DLD1 (cell line): ENCODE results near the gene EDC3.
"Not testable (repeated sequence)": the region's sequence is repeated elsewhere in the genome, so short reads cannot be mapped to it uniquely, and the experiment has no call there.

Experiments
- in situ Hi-C: cut with HindIII; loops from 2 replicates; pipeline ENCODE4 v1.10.0; 2017; ENCODE audit warnings: low sequenced_read_pairs

The EDC3 gene

DNA sequence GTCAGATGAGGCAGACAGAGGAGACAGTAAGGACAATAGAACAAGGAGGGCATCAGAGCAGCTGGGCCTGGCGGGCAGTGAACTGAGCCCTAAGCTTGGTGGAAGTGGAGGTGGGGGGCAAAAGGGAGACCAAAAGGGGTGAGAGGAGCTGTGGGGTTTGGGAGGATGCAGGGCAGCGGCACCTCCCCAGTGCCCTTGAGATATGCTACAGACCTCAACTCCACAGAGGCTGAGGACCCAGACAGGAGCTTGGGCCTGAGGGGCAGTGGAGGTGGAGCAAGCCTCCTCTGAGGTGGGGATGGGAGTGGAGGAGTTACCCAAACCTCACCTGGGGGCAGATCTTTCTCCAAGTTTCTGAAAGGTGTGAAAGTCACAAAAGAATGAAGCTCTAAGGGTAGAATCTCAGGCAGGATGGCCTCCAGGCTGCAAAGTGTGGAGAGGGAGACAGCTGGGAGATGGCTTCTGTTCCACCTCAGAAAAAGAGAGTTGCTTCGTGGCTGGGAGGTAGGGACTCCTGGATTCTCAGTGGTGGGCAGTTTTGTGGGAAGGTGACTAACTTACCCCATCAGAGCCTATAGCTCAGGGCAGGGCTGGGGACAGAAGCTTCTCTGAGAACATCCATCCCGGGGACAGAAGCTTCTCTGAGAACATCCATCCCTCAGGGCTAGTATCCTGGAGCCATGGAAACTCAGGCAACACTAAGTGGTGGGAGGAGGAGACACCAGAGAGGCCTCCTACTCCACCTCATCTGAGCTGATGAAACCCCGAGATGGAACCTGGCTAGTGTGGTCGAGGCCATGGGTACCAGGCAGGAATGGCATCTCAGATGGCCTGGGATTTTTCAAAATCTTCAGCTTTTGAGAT is 82.5 kb downstream of the EDC3 start:
- in situ Hi-C loops: loop anchor here (5.0 kb wide), 1 partner anchor 66 kb away; no protein-coding TSS in a partner anchor

DNA sequence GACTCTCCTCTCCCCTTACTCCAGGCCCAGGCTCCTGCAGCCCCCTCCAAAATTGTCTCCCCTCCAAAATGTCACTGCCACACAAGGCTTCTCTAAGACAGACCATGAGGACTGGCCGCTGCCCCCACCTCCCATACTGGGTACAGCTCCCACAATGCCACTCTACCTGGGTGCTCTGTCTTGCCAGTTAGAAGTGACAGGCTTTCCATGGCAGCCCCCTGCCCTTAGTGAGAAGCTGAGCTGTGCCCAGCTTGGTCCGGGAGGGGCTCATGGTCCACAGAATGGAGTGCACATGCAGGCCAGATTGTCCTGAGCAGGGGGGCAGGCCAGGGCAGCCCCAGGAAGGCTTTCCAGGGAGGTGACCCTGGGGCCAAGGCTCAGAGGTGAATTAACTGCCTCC is 83.1 kb downstream of the EDC3 start:
- in situ Hi-C loops: loop anchor here (5.0 kb wide), 1 partner anchor 65 kb away; no protein-coding TSS in a partner anchor

DNA sequence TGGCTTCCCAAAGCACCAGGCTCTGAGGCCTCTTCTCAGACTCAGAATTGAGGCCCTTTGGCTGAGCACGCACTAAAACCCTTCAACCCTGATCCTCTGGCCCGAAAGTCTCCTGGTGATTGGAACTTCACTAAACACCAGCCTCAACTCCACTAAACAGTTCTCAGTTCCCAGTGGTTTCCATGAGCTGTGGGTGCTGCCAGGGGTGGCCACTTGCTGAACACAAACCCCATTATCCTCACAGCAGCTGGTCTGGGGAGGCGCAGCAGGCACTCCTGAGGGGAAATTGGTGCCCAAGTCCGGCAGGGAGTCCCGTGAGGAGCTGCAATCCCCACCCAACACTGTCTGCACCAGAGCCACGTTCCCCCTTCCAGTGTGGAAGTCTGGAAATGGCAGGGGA is 84.0 kb downstream of the EDC3 start:
- in situ Hi-C loops: loop anchor here (5.0 kb wide), 1 partner anchor 65 kb away; no protein-coding TSS in a partner anchor

DNA sequence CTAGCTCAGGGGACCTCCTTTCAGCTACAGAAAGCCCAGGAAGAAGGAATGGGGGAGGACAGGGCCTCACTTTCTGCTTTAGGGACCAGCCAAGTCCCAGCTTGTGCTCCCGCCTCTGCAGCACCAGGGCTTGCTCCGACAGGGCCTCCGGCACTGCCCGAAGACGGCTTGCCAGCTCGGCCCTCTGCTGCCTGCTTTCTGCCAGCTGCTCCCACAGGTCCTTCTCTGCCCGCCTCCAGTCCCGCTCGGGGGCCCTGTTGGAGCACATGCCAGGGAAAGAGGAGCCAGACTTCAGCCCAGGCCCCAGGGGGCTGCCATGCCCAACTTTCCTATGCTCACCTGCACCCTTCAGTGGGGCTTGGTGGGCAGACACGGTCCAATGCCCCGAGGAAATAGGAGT is 84.5 kb downstream of the EDC3 start:
- in situ Hi-C loops: loop anchor here (5.0 kb wide), 1 partner anchor 64 kb away; no protein-coding TSS in a partner anchor

DNA sequence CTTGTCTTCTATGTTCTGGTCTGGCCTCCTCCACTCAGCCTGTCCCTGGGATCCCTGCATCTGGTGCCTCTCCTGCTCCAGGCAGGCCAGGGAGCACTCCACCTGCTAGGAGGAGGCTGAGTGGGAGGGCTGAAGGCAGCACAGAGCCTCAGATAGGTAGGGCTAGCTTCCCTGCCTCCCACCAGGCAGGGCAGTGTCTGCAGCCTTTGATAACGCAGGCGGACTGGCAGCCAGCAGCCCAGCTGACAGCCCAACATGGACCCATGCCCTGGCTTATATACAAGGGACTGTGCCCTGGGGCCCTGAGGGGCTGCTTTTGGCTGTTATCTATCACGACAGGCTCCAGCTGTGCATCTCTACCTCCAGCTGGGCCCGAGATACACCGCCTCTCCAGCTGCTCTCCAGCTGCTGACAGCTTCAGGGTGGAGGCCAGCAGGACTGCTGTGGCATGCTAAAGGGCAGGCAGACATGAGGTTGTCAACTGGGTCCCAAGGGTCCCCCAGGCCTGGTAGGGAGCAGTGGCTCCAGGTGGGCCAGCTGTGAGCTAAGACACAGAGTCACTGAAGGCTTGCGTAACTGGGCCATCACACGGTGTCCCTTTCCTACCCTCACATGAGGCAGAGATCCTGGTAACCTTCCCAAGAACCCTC is 85.4 kb downstream of the EDC3 start:
- in situ Hi-C loops: loop anchor here (5.0 kb wide), 1 partner anchor 63 kb away; no protein-coding TSS in a partner anchor

DNA sequence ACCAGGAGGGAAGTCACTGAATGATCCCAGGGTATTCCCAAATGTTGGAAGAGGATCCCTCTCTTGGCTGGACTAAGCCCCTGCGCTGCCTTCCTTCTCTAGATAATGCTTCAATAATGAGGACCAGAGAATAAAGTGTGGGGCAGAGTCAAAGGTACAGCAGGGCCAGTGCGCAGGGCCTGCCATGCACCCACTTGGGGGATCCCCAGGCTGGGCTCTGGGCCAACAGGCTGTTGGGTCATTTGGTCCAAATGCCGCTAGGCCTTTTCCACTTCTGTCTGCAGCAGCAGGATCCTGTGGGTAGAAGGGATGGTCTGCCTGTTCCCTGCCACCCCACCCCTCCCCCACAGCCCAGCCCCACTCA is 85.9 kb downstream of the EDC3 start:
- in situ Hi-C loops: loop anchor here (5.0 kb wide), 1 partner anchor 63 kb away; no protein-coding TSS in a partner anchor

DNA sequence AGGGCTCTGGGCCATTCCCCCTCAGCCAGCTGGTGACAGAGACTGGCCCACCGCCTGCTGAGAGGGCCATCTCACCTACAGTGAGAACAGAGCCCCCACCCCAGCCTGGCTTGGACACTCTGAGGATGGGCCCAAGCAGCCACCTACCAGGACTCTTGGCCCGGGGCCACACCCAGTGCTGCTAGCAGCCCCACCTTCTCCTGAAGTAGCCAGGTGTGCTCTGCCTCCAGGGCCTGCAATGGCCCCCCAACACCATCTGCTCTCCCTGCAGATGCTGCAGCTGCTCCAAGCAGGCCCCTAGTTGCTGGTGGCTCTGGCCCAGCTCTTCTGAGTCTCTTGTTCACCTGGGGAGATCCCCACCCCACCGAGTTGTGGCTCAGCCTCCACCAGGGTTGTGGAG is 87.0 kb downstream of the EDC3 start:
- in situ Hi-C loops: no loop called here

DNA sequence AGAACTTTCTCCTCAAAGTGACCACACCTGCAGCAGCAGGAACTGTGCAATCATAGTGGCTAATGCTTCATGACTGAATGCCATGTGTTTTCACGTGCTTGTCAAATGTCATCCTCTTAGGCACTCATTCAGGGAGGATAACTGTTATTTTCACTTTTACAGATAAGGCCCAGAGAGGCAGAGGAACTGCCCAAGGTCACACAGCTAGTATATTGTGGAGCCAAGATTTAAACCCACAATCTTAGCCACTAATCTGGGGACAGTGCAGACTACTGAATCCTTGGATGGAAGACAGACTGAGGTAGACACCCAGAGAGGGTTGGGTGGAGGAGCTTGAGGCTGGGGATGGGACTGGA is 90.1 kb downstream of the EDC3 start:
- in situ Hi-C loops: no loop called here

DNA sequence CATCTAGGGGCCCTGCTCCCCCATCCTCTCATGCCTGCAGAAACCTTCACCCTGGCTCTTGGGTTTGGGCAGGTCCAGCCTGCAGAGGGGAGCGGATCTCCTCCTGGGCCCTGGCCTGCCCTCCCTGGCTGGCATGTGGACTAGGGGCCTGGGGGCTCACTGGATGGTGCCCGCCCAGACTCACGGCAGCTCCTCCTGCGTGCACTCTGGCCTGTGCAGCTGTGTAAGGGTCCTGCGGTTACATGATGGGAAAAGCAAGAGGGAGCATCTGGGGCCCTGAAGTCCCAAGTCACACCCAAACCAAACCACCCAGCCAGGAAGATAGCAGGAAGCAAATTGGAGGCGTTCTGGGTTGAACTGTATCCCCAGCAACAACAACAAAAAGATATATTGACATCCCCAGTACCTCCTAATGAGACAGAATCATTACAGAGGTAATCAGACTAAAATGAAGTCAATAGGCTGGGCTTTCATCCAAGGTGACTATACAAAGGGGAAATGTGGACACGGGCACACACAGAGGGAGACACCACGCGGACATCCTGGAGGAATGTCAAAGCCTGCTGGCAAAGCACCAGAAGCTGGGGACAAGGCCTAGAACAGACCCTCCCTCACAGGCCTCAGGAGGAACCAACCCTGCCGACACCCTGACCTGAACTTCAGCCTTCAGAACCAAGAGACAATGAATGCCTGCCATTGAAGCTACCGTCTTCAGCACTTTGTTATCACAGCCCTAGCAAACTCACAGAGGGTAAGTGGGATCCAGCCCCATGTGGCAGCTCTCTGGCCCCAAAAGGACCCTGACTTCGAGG is 90.6 kb downstream of the EDC3 start:
- in situ Hi-C loops: no loop called here

DNA sequence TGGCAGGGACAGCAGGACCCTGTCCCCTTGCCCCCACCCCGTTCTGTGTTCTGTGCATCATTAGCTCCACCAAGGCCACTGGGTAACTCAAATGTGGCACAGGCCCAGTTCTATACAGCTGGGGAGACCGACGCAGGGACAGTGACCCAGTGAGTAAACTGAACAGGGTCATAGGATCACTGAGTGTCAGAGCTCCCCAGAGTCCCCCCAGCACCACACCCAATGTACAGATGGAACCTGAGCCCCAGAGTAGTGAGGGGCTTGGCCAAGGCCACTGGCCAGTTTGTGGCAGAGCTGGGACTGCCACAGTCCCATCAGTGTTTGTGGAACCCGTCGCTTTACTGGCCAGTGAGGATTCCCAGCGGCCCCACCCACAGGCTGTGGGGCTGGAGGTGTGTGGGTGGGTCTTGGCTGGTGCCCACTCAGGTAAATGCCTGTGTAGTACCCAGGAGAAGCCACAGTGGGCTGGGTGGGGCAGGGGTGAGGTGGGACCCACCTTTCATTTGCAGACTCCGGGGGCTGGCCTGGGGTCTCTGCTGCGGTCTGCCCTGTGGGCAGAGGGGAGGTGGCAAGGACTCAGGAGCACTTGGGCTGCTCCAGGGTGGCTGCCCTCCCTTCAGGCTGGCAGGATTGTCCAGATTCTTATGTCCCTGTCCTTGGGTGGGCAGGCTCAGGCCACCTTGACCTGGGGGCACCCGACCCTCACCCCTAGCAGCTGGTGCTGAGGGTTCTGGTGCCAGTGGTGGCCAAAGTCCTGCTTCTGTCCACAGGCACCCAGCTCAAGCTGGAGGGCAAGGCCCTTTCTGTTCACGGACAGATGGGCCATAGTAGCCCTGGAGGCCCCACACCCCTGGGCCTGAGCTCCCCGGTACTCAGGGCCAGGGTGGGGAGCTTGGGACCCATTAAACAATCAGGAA is 91.8 kb downstream of the EDC3 start:
- in situ Hi-C loops: no loop called here

DNA sequence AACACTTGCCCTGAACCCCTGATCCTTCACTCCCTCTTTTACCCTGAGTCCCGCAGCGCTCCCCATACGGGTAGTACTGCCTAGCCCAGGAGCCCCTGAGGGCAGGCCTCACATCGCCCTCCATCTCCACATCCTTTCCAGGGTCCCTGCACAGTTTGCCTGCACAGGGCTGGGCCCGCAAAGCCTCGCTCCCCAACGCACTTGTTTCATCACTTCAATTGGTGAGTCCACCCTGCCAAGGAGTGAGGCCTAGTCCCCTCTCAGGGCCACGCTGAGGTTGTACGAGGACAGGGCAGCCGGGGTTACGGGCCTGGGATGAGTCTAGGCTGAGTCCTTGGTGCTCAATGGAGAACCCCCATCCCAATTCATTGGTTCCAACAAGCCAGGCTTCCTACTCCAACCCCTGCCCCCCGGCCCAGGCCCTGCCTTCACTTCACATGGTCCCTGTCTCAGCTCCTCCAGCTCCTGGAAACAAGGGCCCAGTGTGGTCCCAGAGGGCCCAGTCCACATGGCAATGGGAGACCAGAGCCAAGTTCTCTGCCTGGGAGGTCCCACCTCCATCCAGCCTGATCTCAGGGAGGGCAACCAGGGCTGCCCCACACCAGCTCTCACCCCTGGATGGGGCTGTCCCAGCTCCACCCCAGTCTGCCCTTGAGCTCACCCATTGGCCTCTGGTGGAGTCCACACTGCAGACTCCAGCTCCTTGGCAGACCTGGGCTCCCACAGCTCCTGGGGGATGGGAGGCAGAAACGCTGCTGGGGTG is 92.6 kb downstream of the EDC3 start:
- in situ Hi-C loops: no loop called here

DNA sequence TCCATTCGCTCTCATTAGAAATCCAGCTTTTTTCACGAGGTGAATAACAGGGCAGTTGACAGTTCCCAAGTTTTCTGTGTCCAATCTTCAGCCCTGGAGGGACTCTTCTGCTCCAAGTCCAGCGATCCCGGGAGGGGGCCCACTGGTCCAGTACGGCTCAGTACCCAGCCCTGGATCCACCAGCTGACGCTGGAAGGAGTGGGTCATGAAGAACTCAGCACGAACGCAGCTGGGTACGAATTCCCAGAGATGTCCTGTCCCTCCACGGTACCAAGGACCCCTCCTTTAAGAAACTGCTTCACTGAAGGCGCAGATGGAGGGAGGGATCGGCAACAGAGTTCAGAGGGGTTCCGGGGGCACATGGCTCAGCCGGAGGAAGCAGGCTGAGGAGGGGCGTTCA is 96.7 kb downstream of the EDC3 start:
- in situ Hi-C loops: no loop called here

DNA sequence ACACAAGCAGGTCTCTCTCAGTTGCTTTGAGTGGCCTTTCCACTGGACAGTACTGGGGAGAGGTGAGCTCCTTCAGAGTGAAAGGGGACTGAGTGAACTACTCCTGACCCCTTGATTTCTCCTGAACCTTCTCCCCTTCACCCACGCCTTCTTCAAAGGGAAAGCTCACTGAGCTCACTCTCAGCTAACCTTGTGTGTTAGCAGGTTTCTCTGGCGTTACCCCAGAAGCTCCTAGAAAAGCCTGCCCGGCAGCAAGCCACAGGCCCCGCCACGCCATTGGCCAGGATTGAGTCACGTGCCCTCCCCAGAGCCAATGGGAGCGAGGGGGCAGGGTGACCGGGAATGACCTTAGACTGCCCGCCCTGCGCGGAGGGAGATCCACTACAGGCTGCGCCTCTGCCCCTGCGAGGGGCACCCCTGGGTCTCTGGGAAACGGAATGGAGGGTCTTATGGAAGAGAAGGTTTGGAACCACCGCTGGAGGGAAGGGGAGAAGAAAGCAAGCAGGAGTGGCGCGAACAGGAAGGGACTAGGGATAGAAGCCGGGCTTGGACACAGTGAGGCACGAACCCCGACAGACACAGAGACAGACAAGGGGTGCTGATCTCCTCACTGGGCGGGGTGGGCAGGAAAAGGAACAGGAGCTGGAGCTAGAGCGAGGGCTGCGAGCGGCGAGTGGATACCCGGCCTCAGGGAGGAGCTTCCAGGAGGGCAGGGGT is 97.5 kb downstream of the EDC3 start:
- in situ Hi-C loops: no loop called here

DNA sequence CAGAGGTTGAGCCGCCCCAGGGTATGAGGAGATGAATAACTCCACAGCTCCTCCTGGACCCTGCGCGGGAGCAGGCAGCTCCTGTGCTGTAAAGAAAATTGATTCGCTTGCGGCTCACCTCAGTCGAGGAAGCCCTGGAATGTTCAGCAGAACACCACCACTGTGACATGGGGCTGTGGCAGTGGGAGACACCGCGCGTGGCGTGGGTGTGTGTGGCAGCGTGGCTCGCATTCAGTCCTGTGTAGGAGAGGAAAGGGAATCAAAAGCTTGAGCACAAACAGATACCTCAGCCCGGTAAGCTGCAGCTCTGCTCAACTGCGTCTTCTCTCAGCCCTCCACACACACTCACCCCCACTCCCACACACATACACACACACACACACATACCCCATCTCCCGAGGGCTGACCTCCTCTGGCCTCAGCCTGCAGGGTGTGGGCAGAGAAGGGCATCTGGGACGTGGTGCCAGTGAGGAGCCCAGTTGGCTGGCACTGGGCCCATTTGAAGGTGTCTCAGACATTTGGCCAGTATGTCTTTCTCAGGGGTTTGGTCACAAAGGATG is 98.6 kb downstream of the EDC3 start:
- in situ Hi-C loops: not testable (repeated sequence)

DNA sequence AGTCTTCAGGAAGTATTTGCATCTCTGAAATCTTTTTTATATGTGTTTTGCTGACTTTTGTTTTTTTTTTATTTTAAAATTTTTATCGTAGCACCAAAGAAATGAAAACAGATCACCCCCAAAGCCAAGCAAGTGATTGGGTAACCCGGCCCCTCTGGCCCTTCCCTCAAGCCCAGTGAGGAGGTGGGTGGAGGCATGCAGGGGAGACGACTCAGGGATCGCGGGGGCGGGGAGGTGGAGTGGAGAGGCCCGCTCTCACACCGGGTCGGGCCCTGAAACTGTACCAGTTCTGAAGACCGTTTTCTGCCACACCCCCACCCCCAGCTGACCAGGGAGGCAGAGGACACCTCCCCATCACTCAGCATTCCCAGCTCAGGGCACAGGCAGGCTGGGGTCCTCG is 99.1 kb downstream of the EDC3 start:
- in situ Hi-C loops: not testable (repeated sequence)

DNA sequence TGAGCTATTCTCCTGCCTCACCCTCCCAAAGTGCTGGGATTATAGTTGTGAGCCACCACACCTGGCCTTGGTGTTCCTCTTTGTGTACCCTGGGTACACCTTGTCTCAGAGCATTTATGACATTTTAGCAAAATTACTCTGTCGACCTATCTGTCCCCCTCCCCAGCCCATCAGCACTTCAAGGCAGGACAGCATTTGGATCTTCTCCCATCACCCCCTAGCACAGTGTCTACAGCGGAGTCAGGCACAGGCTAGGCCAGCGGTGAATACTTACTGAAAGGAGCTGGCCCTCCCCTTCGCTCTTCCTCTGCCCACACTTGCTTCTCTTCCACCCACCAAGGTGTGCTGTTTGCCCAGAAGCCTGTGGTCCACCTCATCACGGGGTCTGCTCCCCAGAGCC is 100.6 kb downstream of the EDC3 start:
- in situ Hi-C loops: no loop called here

DNA sequence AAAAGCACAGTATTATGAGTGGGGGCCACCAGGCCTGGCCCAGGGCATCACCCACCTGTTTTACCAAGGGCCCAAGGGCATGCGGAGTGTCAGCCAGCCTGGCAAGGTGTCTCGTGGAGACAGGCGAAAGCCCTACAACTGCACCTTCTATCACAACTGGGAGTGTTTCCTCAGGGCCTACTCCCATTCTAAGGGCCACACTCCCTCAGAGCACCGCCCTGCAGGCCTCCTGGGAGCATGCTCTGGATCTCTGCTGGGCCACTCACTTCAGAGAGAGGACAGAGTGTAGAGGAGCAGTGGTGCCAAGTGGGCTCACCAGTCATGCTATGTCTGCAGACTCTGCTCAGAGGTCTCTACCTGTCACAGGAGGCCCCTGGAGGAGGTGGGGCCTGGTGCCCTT is 101.4 kb downstream of the EDC3 start:
- in situ Hi-C loops: no loop called here

DNA sequence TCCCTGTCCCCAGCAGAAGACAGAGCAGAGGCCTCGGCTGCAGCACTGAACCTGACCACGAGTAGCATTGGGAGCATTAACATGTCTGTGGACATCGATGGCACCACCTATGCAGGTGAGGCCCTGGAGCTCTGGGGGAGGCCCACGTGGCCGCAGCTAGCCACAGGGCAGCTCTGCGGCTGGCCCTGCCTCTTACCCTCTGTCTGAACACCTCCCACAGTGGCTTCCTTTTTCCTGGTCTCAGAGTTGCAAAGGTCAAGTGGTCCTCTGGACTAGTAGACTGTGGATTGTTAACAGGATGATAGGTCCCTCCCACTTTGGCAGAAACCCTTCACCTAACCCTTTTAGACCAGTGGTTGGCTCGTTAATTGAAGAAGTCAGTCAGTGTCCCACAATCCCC is 102.7 kb downstream of the EDC3 start:
- in situ Hi-C loops: no loop called here

DNA sequence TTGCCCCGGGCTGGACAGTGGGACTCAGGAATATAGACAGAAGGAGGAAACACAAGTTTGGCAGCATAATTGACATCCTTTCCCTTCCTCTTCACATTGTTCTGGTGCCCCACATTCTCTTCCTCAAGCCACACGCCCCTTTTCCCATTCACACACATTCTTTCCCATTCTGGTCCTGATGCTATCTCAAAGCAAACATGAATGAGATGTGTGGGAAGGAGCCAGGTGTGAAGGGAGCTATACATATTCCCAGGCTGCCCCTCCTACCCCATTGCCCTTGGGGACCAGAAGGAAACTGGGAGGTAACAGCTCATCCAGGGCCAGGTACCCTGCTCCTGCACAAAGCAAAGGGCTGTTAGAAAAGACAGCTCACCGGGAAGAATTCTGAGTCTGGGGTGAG is 103.6 kb downstream of the EDC3 start:
- in situ Hi-C loops: no loop called here
